Testis (tissue), 3 donors: ENCODE measurements around the gene TDRD10. TPM values are rescaled to one million over a fixed set of nuclear protein-coding genes. Genes with fewer than 3 reads are reported as not detected.
A peak's percentile ranks its signal among the peaks of the same experiment; 100 is the strongest.

Experiments
- DNase-seq: peaks from one replicate; pipeline ENCODE4 v3.0.0-alpha.2; 2019
- H3K27ac ChIP-seq, 2 donors: fragments of 200-600 bp; sonication (generic); one replicate each; pipeline ENCODE4 v1.5.1; 2019
- H3K27me3 ChIP-seq: fragments of 200-600 bp; sonication (generic); one replicate; pipeline ENCODE4 v1.5.1; 2019
- H3K36me3 ChIP-seq: fragments of 200-600 bp; sonication (generic); one replicate; pipeline ENCODE4 v1.5.1; 2017; ENCODE audit warnings: low read depth; ENCODE audit errors: missing control alignments
- H3K4me1 ChIP-seq: fragments of 200-600 bp; sonication (generic); one replicate; pipeline ENCODE4 v1.5.1; 2019
- H3K4me3 ChIP-seq, 2 donors: fragments of 200-600 bp; sonication (generic); one replicate each; pipeline ENCODE4 v1.5.1; 2017 to 2019
- H3K9me3 ChIP-seq: fragments of 200-600 bp; sonication (generic); one replicate; pipeline ENCODE4 v1.5.1; 2017
- POLR2A ChIP-seq: fragments of 450-650 bp; IDR thresholded peaks from one replicate; pipeline ENCODE4 v1.6.1; 2017; ENCODE audit warnings: antibody characterized with exemption, mild to moderate bottlenecking, moderate library complexity
- WGBS, 2 donors: methylation state at CpG; one replicate each; pipeline ENCODE4 v1.1.5; 2018; 5-methylcytosine and 5-hydroxymethylcytosine counted together
- intact Hi-C: fragments of 100-400 bp; cut with DNase I; formaldehyde crosslinking; loops from one replicate; pipeline ENCODE4 v1.15.1; 2023; ENCODE audit warnings: low total_unique reads
- polyA plus RNA-seq: library from polyadenylated mRNA; stranded (reverse); fragments of 350-450 nt; fragmentation: Illumina TruSeq; extraction: RNeasy Lipid Tissue Mini Kit (QIAGEN cat#74804); gene quantifications from one replicate; pipeline ENCODE4 v1.2.3, GENCODE V29; 2014; ENCODE audit warnings: low read depth, low replicate concordance; ENCODE audit not compliant: insufficient read depth
- total RNA-seq, 2 donors: library from RNA; depleted of rRNA; stranded (reverse); fragments of >200 nt; gene quantifications; one replicate each; pipeline ENCODE4 v1.2.3, GENCODE V29; 2016
- TF ChIP-seq, protein P1 (sequence below), 3 experiments: fragments of 450-650 bp in 2 of 3; fragments of 200-600 bp in 1 of 3; sonication (generic) in 1 of 3; IDR thresholded peaks; one replicate each; pipeline ENCODE4 v1.5.1; 2016 to 2019; ENCODE audit warnings: antibody characterized with exemption in 3 of 3, mild to moderate bottlenecking in 2 of 3, moderate library complexity in 1 of 3

The TDRD10 gene
- total and polyA plus RNA-seq, 3 donors from 2014 or later, result 50.9 to 123 (median 60.3) TPM

DNA sequence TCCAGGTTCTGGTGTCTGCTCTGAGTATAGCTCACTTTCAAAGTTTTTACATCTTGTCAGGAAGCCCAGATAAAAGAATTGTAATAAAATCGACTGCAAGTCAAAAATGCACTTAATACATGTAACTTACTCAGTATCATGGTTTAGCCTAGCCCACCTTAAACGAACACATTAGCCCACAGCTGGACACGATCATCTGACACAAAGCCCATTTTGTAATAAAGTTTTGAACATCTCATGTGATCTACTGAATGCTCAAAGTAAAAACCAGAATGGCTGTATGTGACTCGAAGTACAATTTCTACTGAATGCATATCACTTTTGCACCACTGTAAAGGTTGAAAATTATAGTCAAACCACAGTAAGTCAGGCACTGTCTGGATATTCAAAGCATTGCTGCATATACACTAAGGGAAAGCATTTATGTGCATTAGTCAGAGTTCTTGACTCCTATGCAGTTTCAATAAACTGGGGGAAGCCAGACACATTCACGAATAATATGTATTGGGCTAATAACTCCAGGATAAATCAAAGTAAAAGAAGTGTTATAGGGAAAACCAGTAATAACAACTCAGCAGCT, 12.2 kb upstream of the TDRD10 start:
- H3K9me3 ChIP-seq, result no peaks in the 10 kb centered on the region
- 68 to 69% methylated on average over 5 of the region's 5 CpGs for WGBS, 2 donors
- no peak for DNase-seq
- H3K27me3 ChIP-seq, result no peaks in the 10 kb centered on the region
- TF ChIP-seq, protein P1, sequence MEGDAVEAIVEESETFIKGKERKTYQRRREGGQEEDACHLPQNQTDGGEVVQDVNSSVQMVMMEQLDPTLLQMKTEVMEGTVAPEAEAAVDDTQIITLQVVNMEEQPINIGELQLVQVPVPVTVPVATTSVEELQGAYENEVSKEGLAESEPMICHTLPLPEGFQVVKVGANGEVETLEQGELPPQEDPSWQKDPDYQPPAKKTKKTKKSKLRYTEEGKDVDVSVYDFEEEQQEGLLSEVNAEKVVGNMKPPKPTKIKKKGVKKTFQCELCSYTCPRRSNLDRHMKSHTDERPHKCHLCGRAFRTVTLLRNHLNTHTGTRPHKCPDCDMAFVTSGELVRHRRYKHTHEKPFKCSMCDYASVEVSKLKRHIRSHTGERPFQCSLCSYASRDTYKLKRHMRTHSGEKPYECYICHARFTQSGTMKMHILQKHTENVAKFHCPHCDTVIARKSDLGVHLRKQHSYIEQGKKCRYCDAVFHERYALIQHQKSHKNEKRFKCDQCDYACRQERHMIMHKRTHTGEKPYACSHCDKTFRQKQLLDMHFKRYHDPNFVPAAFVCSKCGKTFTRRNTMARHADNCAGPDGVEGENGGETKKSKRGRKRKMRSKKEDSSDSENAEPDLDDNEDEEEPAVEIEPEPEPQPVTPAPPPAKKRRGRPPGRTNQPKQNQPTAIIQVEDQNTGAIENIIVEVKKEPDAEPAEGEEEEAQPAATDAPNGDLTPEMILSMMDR (IDR thresholded peaks at IDR 0.05), result no peak
- TF ChIP-seq POLR2A, result no peak
- intact Hi-C loops, result loop anchor here (10.0 kb wide), 1 partner anchor 55 kb away; no protein-coding TSS in a partner anchor
- H3K4me1 ChIP-seq, result peaks cover 11% of the 10 kb centered on the region
- no peak overlapping the region for H3K27ac ChIP-seq
- no peaks in the 10 kb centered on the region for H3K36me3 ChIP-seq
- no peak overlapping the region for H3K4me3 ChIP-seq

GRCh38 chr1:154490317-154490716, 11.7 kb upstream of the TDRD10 start:
- intact Hi-C loops, result no loop called here
- DNase-seq, result no peak
- Histone ChIP-seq H3K36me3 (no peaks in the 10 kb centered on the region), H3K27me3 (no peaks in the 10 kb centered on the region), H3K4me3 (no peak overlapping the region), H3K4me1 (peaks cover 11% of the 10 kb centered on the region), H3K9me3 (no peaks in the 10 kb centered on the region), H3K27ac (no peak overlapping the region)
- 64 to 70% methylated on average over 1 of the region's 1 CpG for WGBS, 2 donors
- TF ChIP-seq, protein P1 (IDR thresholded peaks at IDR 0.05), result no peak
- TF ChIP-seq POLR2A, result no peak

DNA sequence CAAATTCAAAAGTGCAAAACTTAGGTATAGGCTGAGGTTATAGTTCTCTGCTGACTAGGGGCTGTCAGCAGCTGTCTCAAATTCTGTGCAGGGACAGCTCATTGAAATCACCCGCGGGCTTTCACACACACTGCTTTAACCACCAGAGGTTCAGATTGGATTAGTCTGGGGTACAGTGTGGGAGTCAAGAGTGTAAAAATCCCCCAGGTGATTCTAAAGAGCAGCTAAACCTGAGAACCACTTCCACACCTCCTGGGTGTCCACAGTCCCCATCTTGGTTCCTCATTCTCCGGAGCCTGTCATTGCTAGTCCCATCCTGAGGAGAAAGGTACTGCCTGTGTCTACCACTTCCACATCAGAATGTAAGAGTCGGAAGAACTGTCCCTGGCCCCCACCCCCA, 9.9 kb upstream of the TDRD10 start:
- no peaks in the 10 kb centered on the region for H3K9me3 ChIP-seq
- WGBS, 2 donors, result 83 to 85% methylated on average over 4 of the region's 4 CpGs
- H3K4me3 ChIP-seq, result no peak overlapping the region
- H3K36me3 ChIP-seq, result no peaks in the 10 kb centered on the region
- intact Hi-C loops, result no loop called here
- peak overlapping the region in 1 of 2 donors; percentile 56 for H3K27ac ChIP-seq
- no peak for DNase-seq
- H3K27me3 ChIP-seq, result no peaks in the 10 kb centered on the region
- peaks cover 14% of the 10 kb centered on the region for H3K4me1 ChIP-seq
- no peak for TF ChIP-seq POLR2A
- TF ChIP-seq, protein P1 (IDR thresholded peaks at IDR 0.05), result no peak

GRCh38 chr1:154493276-154493675, 8.7 kb upstream of the TDRD10 start:
- Histone ChIP-seq H3K27ac (no peak overlapping the region), H3K36me3 (no peaks in the 10 kb centered on the region), H3K4me1 (peaks cover 16% of the 10 kb centered on the region), H3K27me3 (no peaks in the 10 kb centered on the region), H3K9me3 (no peaks in the 10 kb centered on the region), H3K4me3 (no peak overlapping the region)
- TF ChIP-seq, protein P1 (IDR thresholded peaks at IDR 0.05), result no peak
- TF ChIP-seq POLR2A, result no peak
- intact Hi-C loops, result no loop called here
- 32 to 36% methylated on average over 8 of the region's 8 CpGs for WGBS, 2 donors
- DNase-seq, result peak; percentile 39
